MM.1S (cell line): ENCODE data around the gene MAP2K7.

Source experiments
- CTCF ChIP-seq: fragments of 300-600 bp; sonication (generic); IDR thresholded peaks from 2 replicates; pipeline ENCODE4 v1.5.1; 2016; ENCODE audit warnings: antibody characterized with exemption, low read length, mixed read lengths
- EZH2 ChIP-seq: fragments of 300-600 bp; sonication (generic); optimal IDR thresholded peaks from 2 replicates; pipeline ENCODE3; 2017; ENCODE audit warnings: low read depth, mild to moderate bottlenecking, antibody characterized with exemption, low read length, mixed read lengths

GRCh38 chr19:7869910-7870511 is 33.7 kb upstream of the MAP2K7 start:
- TF ChIP-seq CTCF (no peak), EZH2 (no peak)
